GM19043 (cell line): ENCODE data around the gene ASIC2.

ENCODE experiments used
- ATAC-seq: cut with Tn5 transposase; IDR thresholded peaks from one replicate; pipeline ENCODE4 v1.9.1; 2021; ENCODE audit warnings: low read depth; ENCODE audit not compliant: unreplicated experiment

The ASIC2 gene

GRCh38 chr17:33121272-33121671, 171.8 kb downstream of the ASIC2 start:
- no peak for ATAC-seq

GRCh38 chr17:33120103-33120502, 173.0 kb downstream of the ASIC2 start:
- ATAC-seq, result no peak

GRCh38 chr17:33118391-33119075, 174.6 kb downstream of the ASIC2 start:
- no peak for ATAC-seq

GRCh38 chr17:33116021-33116551, 177.0 kb downstream of the ASIC2 start:
- ATAC-seq, result no peak

GRCh38 chr17:33115366-33115765, 177.7 kb downstream of the ASIC2 start:
- ATAC-seq, result no peak

- ATAC-seq, result no peak
These were observed 179.1 kb downstream of the ASIC2 start for GRCh38 chr17:33113991-33114370.

- ATAC-seq, result no peak
These were observed 179.7 kb downstream of the ASIC2 start for GRCh38 chr17:33113276-33113990.

GRCh38 chr17:33112763-33113162, 180.3 kb downstream of the ASIC2 start:
- no peak for ATAC-seq

- ATAC-seq, result no peak
These were observed 183.6 kb downstream of the ASIC2 start for GRCh38 chr17:33109336-33110072.

GRCh38 chr17:33106525-33107165, 186.4 kb downstream of the ASIC2 start:
- no peak for ATAC-seq

GRCh38 chr17:33105911-33106310, 187.2 kb downstream of the ASIC2 start:
- no peak for ATAC-seq

GRCh38 chr17:33099906-33100305, 193.2 kb downstream of the ASIC2 start:
- ATAC-seq, result no peak

GRCh38 chr17:33099252-33099651, 193.8 kb downstream of the ASIC2 start:
- no peak for ATAC-seq

GRCh38 chr17:33097411-33097810, 195.7 kb downstream of the ASIC2 start:
- ATAC-seq, result no peak

- ATAC-seq, result no peak
These were observed 196.9 kb downstream of the ASIC2 start for GRCh38 chr17:33096161-33096560.

GRCh38 chr17:33091271-33091670, 201.8 kb downstream of the ASIC2 start:
- no peak for ATAC-seq

- ATAC-seq, result no peak
These were observed 202.3 kb downstream of the ASIC2 start for GRCh38 chr17:33090806-33091205.

- no peak for ATAC-seq
These were observed 206.2 kb downstream of the ASIC2 start for GRCh38 chr17:33086878-33087277.

GRCh38 chr17:33086041-33086440, 207.1 kb downstream of the ASIC2 start:
- ATAC-seq, result no peak

GRCh38 chr17:33085256-33085655, 207.8 kb downstream of the ASIC2 start:
- ATAC-seq, result no peak

- ATAC-seq, result no peak
These were observed 208.3 kb downstream of the ASIC2 start for GRCh38 chr17:33084755-33085154.
